ENCODE results near the gene PTPN21.

The PTPN21 gene

GRCh38 chr14:88546621-88547385, 8.0 kb downstream of the PTPN21 start:
- Histone ChIP-seq H3K27ac (ENCODE audit: extremely low read depth, low read depth, low read length) (no peak overlapping the region), H3K36me3 (ENCODE audit: control insufficient read depth in 2 of 2, insufficient read depth in 1 of 2, low read length in 2 of 2) (peaks cover 0 to 22% of the 10 kb centered on the region in 2 experiments; a peak in 2 of 3 replicates), H3K4me3 (ENCODE audit: low read depth, low read length) (no peak overlapping the region), H3K4me1 (ENCODE audit: control insufficient read depth, insufficient read depth, low read length) (peaks cover 2% of the 10 kb centered on the region; the same call in 1 of the 2 replicates), H3K9me3 (ENCODE audit: control insufficient read depth, insufficient read depth, low read depth, low read length) (no peaks in the 10 kb centered on the region)
- POLR2A ChIA-PET, result no interaction called here
- CTCF ChIA-PET, result interaction anchor here (0.5 kb wide), 1 partner anchor 311 kb away, joined by 3 read pairs; no protein-coding TSS in a partner anchor
- TF ChIP-seq ZNF155 (tag by site-specific recombination; IDR thresholded peaks at IDR 0.05), result no peak
- no peak for TF ChIP-seq GLI2 (tag by site-specific recombination; IDR thresholded peaks at IDR 0.05; ENCODE audit: borderline replicate concordance, low read depth)
- no peak for TF ChIP-seq PRDM4 (tag by site-specific recombination; IDR thresholded peaks at IDR 0.05)
- no peak for TF ChIP-seq ZNF664 (tag by site-specific recombination; IDR thresholded peaks at IDR 0.05)
- TF ChIP-seq ZBTB6 (tag by site-specific recombination; IDR thresholded peaks at IDR 0.05), result no peak
- no peak for TF ChIP-seq ZNF391 (tag by site-specific recombination; IDR thresholded peaks at IDR 0.05; ENCODE audit: borderline replicate concordance, low read depth)
- TF ChIP-seq ZBTB26 (tag by site-specific recombination; optimal IDR thresholded peaks at IDR 0.05), result no peak
- no peak for TF ChIP-seq SP2 (tag by site-specific recombination; IDR thresholded peaks at IDR 0.05)
- no peak for TF ChIP-seq ZNF596 (tag by site-specific recombination; IDR thresholded peaks at IDR 0.05)
- TF ChIP-seq ZNF558 (tag by site-specific recombination; IDR thresholded peaks at IDR 0.05), result no peak
- TF ChIP-seq ZSCAN30 (tag by site-specific recombination; IDR thresholded peaks at IDR 0.05), result no peak
- TF ChIP-seq IKZF3 (tag by site-specific recombination; IDR thresholded peaks at IDR 0.05), result no peak
- TF ChIP-seq ZNF24 (tag by site-specific recombination; IDR thresholded peaks at IDR 0.05), result no peak
- no peak for TF ChIP-seq ZXDB (tag by site-specific recombination; IDR thresholded peaks at IDR 0.05)
- no peak for TF ChIP-seq TRIM28 (IDR thresholded peaks at IDR 0.05; ENCODE audit: borderline replicate concordance, low read length)
- TF ChIP-seq ZNF132 (tag by site-specific recombination; IDR thresholded peaks at IDR 0.05; ENCODE audit: borderline replicate concordance), result no peak
- no peak for TF ChIP-seq ZIC2 (tag by site-specific recombination; IDR thresholded peaks at IDR 0.05)
- TF ChIP-seq ZNF510 (tag by site-specific recombination; IDR thresholded peaks at IDR 0.05; ENCODE audit: insufficient replicate concordance), result no peak

- H3K9me3 ChIP-seq (ENCODE audit: control insufficient read depth, insufficient read depth, low read depth, low read length), result no peaks in the 10 kb centered on the region
- ChIA-PET POLR2A (no interaction called here), CTCF (no interaction called here)
- H3K27ac ChIP-seq (ENCODE audit: extremely low read depth, low read depth, low read length), result no peak overlapping the region
- H3K4me1 ChIP-seq (ENCODE audit: control insufficient read depth, insufficient read depth, low read length), result 0 out of 2 replicates have a peak, but pooled peaks cover 2% of the 10 kb centered on the region
- H3K4me3 ChIP-seq (ENCODE audit: low read depth, low read length), result no peak overlapping the region
- H3K36me3 ChIP-seq (ENCODE audit: control insufficient read depth in 2 of 2, insufficient read depth in 1 of 2, low read length in 2 of 2), result peaks cover 0 to 22% of the 10 kb centered on the region in 2 experiments; a peak in 2 of 3 replicates
- TF ChIP-seq ZNF510 (tag by site-specific recombination; IDR thresholded peaks at IDR 0.05; ENCODE audit: insufficient replicate concordance), result no peak
- no peak for TF ChIP-seq ZNF692 (tag by site-specific recombination; IDR thresholded peaks at IDR 0.05)
- no peak for TF ChIP-seq SALL2 (tag by site-specific recombination; IDR thresholded peaks at IDR 0.05; ENCODE audit: borderline replicate concordance)
- no peak for TF ChIP-seq ZNF280C (tag by site-specific recombination; IDR thresholded peaks at IDR 0.05)
- TF ChIP-seq PRDM10 (tag by site-specific recombination; IDR thresholded peaks at IDR 0.05), result no peak
Observed at GRCh38 chr14:88545256-88545655, 9.6 kb downstream of the PTPN21 start.
